ENCODE measurements around the gene TIMP4. TPM values are rescaled to one million over a fixed set of nuclear protein-coding genes. Genes with fewer than 3 reads are reported as not detected.
A peak's percentile ranks its signal among the peaks of the same experiment; 100 is the strongest.

Gene TIMP4
- total RNA-seq, 3 donors from 2014 or later, result 1.2 to 8.7 (median 3.6) TPM

DNA sequence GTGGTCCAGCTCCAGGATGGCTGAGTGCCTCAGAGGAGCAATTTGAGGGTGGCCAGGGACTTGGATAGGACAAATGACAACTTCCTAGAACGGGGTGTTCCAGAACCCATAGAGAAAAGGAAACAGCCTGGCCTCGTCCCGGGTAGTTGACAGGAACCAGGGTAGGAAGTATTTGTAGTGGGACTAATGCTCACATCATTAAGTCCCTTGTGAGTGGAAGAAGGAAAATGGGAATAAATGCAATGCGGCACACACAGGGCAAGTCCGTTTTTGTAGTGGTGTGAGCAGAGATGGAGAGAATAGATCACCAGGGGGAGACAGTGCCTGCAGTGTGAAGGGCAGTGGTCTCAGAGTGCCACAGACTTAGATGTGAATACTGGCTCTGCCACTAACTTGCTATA is 19.6 kb downstream of the TIMP4 start:
- Histone ChIP-seq H3K4me1 (ENCODE audit: low read depth) (no peaks in the 10 kb centered on the region), H3K9me3 (no peaks in the 10 kb centered on the region), H3K36me3 (ENCODE audit: low read depth) (no peaks in the 10 kb centered on the region), H3K4me3 (no peak overlapping the region)
- TF ChIP-seq, protein P1, sequence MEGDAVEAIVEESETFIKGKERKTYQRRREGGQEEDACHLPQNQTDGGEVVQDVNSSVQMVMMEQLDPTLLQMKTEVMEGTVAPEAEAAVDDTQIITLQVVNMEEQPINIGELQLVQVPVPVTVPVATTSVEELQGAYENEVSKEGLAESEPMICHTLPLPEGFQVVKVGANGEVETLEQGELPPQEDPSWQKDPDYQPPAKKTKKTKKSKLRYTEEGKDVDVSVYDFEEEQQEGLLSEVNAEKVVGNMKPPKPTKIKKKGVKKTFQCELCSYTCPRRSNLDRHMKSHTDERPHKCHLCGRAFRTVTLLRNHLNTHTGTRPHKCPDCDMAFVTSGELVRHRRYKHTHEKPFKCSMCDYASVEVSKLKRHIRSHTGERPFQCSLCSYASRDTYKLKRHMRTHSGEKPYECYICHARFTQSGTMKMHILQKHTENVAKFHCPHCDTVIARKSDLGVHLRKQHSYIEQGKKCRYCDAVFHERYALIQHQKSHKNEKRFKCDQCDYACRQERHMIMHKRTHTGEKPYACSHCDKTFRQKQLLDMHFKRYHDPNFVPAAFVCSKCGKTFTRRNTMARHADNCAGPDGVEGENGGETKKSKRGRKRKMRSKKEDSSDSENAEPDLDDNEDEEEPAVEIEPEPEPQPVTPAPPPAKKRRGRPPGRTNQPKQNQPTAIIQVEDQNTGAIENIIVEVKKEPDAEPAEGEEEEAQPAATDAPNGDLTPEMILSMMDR (IDR thresholded peaks at IDR 0.05), result no peak
- intact Hi-C loops (cut with DNase I, micrococcal nuclease), result loop anchor here (5.0 kb wide), 2 partner anchors 38 to 343 kb away; partner anchors contain the start of gene TSEN2 (in 1 of the 2)
- DNase-seq (peak in 1 of 3 donors; percentile 36), ATAC-seq (peak; percentile 60)

DNA sequence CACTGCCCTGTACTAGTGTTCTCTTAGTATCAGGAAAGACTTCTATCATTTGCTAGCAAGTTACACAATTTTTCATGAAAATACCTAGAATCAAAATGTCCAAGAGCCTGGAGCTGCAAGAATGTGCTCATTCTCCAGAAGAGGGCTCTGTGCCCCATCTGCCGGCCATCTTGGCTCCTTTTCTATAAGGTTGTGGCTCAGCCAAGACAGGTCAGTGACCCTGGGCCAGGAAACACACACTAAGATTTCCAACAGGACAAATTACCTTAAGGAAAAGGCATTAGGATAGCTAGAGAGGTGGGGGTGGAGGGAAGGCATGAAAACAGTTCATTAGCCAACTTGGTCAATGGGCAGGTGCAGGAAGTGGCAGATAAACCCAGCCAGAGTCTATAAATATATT is 20.7 kb downstream of the TIMP4 start:
- Histone ChIP-seq H3K4me3 (no peak overlapping the region), H3K9me3 (no peaks in the 10 kb centered on the region), H3K36me3 (ENCODE audit: low read depth) (no peaks in the 10 kb centered on the region), H3K4me1 (ENCODE audit: low read depth) (no peaks in the 10 kb centered on the region)
- TF ChIP-seq, protein P1 (IDR thresholded peaks at IDR 0.05), result no peak
- ATAC-seq (peak; percentile 69), DNase-seq (peak in 2 of 3 donors; percentile 51 to 53)
- intact Hi-C loops (cut with DNase I, micrococcal nuclease), result loop anchor here (5.0 kb wide), 2 partner anchors 39 to 344 kb away; partner anchors contain the start of gene TSEN2 (in 1 of the 2)

DNA sequence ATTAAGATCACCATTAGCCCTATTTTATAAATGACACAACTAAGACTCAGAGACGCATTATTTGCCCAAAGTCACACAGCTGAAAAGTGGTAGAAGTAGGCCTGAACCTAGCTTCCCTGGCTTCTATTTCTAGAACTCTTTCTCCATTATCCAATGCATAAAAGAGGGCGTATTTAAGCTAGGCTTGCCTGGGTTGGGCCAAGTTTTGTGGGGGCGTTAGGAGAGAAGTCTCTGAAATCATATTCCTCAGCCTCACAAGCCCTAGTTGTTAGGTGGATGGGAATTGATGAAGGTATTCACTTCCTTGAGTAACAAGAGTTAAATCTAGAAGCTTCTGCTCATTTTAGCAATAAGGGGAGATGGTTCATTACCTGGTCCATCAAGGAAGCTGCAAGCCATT is 22.3 kb downstream of the TIMP4 start:
- TF ChIP-seq, protein P1 (IDR thresholded peaks at IDR 0.05), result no peak

DNA sequence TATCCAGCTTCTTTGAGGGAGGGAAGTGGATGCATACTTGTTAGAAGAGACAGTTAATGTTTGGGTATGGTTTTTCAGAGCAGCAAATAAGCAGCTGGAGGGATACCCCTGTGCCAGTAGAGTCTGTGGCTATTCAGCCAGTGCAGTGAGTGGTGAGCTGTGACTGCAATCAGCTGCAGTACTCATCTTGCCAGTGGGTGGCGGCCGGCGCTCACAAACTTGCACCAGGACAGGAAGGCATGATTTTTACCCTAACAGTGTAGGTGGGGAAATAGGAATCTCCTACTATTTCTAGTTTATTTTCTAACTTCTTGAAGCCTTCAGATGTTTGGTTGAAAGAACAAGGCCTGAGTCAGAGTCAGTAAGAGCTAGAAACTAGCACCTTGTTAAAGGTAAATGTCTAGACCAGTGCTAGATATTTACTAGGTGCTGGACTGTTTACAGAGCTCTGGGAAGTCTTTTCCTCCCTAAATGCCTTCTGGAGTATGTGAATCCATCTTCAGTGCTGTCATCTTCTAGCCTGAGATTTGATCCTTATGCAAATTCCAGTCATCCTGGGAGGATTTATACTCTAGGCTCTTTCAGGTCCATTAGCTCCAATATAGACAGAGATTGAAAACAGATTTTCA is 23.6 kb downstream of the TIMP4 start:
- no peak overlapping the region for H3K4me3 ChIP-seq
- no peaks in the 10 kb centered on the region for H3K4me1 ChIP-seq (ENCODE audit: low read depth)
- no peaks in the 10 kb centered on the region for H3K9me3 ChIP-seq
- DNase-seq (peak; percentile 75 to 89 (median 87)), ATAC-seq (peak; percentile 93)
- TF ChIP-seq, protein P1 (IDR thresholded peaks at IDR 0.05), result peak; percentile 66
- H3K36me3 ChIP-seq (ENCODE audit: low read depth), result no peaks in the 10 kb centered on the region
- intact Hi-C loops (cut with DNase I, micrococcal nuclease), result loop anchor here (2.0 to 5.0 kb wide), 3 partner anchors 42 to 347 kb away; partner anchors contain the start of gene TSEN2 (in 1 of the 2)

More for the DNA sequence above, 22.3 kb downstream of the TIMP4 start:
- ATAC-seq (no peak), DNase-seq (no peak)
- H3K4me1 ChIP-seq (ENCODE audit: low read depth), result no peaks in the 10 kb centered on the region
- H3K9me3 ChIP-seq, result no peaks in the 10 kb centered on the region
- no peak overlapping the region for H3K4me3 ChIP-seq
- intact Hi-C loops (cut with DNase I, micrococcal nuclease), result loop anchor here (5.0 kb wide), 2 partner anchors 41 to 346 kb away; partner anchors contain the start of gene TSEN2 (in 1 of the 2)
- H3K36me3 ChIP-seq (ENCODE audit: low read depth), result no peaks in the 10 kb centered on the region

GRCh38 chr3:12132881-12133280 is 25.8 kb downstream of the TIMP4 start:
- intact Hi-C loops (cut with DNase I, micrococcal nuclease), result no loop called here
- Histone ChIP-seq H3K4me1 (ENCODE audit: low read depth) (no peaks in the 10 kb centered on the region), H3K4me3 (no peak overlapping the region), H3K9me3 (no peaks in the 10 kb centered on the region), H3K36me3 (ENCODE audit: low read depth) (no peaks in the 10 kb centered on the region)
- ATAC-seq (no peak), DNase-seq (no peak)
- TF ChIP-seq, protein P1 (IDR thresholded peaks at IDR 0.05), result no peak

All from mucosa of descending colon (tissue), 3 donors.